Effector CD4-positive, alpha-beta T cell (primary cell): ENCODE data around the gene URB2.
"Not testable (repeated sequence)": the region's sequence is repeated elsewhere in the genome, so short reads cannot be mapped to it uniquely, and the experiment has no call there.

ENCODE experiments used
- DNase-seq: peaks from one replicate; pipeline ENCODE4 v3.0.0-alpha.2; 2020
- total RNA-seq: gene quantifications from one replicate; lab custom pipeline; 2026; lab: John Stamatoyannopoulos, UW

Gene URB2
- 31.3 reads per million, percentile 57 among the genes with 10 or more reads in this experiment for total RNA-seq

- DNase-seq = peak; percentile 75
Measured at GRCh38 chr1:229625915-229626831, at the start of gene URB2, which contains the start of gene TAF5L. URB2 (plus strand) TSS chr1:229626247; CDS start chr1:229627634, 1,387 bp downstream. TAF5L (minus strand) TSS chr1:229626122; CDS start chr1:229614482, 11,640 bp downstream.

- no peak for DNase-seq
Measured at GRCh38 chr1:229578168-229579058, 47.6 kb upstream of the URB2 start.

- no peak for DNase-seq
Measured at GRCh38 chr1:229579059-229579673, 46.9 kb upstream of the URB2 start.

- no peak for DNase-seq
Measured at GRCh38 chr1:229581485-229581884, 44.6 kb upstream of the URB2 start.

- no peak for DNase-seq
Measured at GRCh38 chr1:229582011-229582694, 43.9 kb upstream of the URB2 start.

GRCh38 chr1:229582715-229583114 lies 43.3 kb upstream of the URB2 start:
- no peak for DNase-seq

GRCh38 chr1:229585338-229585737 lies 40.7 kb upstream of the URB2 start:
- DNase-seq = no peak

GRCh38 chr1:229590119-229590518 lies 35.9 kb upstream of the URB2 start:
- DNase-seq = no peak

- DNase-seq = no peak
Measured at GRCh38 chr1:229593800-229594199, 32.2 kb upstream of the URB2 start.

GRCh38 chr1:229594227-229595008 lies 31.6 kb upstream of the URB2 start:
- no peak for DNase-seq

- not testable (repeated sequence) for DNase-seq
Measured at GRCh38 chr1:229595876-229596275, 30.2 kb upstream of the URB2 start.

GRCh38 chr1:229596925-229597699 lies 28.9 kb upstream of the URB2 start:
- no peak for DNase-seq

- DNase-seq = no peak
Measured at GRCh38 chr1:229597877-229598276, 28.2 kb upstream of the URB2 start.

GRCh38 chr1:229599218-229599954 lies 26.7 kb upstream of the URB2 start:
- DNase-seq = no peak

GRCh38 chr1:229600229-229600628 lies 25.8 kb upstream of the URB2 start:
- no peak for DNase-seq

- DNase-seq = no peak
Measured at GRCh38 chr1:229603371-229604005, 22.6 kb upstream of the URB2 start.

- DNase-seq = no peak
Measured at GRCh38 chr1:229607370-229607769, 18.7 kb upstream of the URB2 start.

GRCh38 chr1:229608590-229608989 lies 17.5 kb upstream of the URB2 start:
- DNase-seq = no peak

- DNase-seq = no peak
Measured at GRCh38 chr1:229613938-229614337, 12.1 kb upstream of the URB2 start.
